SK-N-MC (cell line): ENCODE results near the gene DARS1.

Source experiments
- EZH2 ChIP-seq: fragments of 200-600 bp; sonication (generic); IDR thresholded peaks from one replicate; pipeline ENCODE4 v1.6.1; 2017; ENCODE audit warnings: antibody characterized with exemption
- FOXP2 ChIP-seq: optimal IDR thresholded peaks from 2 replicates; pipeline ENCODE3; 2011; ENCODE audit warnings: mild to moderate bottlenecking, moderate library complexity; ENCODE audit not compliant: insufficient read depth; ENCODE audit errors: extremely low read length, control extremely low read depth
- POLR2AphosphoS5 ChIP-seq: IDR thresholded peaks from 2 replicates; pipeline ENCODE4 v1.6.1; 2012; ENCODE audit warnings: mild to moderate bottlenecking, low read depth, low read length, borderline replicate concordance

DNA sequence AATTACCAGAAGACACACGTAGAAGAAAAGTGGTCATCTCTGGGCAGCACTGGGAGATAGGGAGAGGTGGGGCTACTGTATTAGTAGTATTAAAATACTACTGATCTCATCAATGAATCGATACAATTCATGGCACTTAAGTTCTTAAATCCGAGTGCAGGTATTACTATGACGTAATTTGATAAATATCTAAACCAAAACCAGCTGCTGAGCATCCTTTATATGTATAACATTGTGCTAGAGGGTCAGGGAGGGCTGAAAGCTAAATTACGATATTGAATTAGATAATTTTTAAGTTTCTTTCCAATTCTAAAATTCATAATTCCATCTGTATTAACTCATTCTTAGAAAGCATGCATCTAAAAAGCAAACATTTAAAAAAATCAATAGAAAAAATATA lies 25.3 kb downstream of the DARS1 start:
- TF ChIP-seq EZH2 (no peak), POLR2AphosphoS5 (no peak), FOXP2 (no peak)
